ENCODE results near the gene IGSF6.
"Not testable (repeated sequence)": the region's sequence is repeated elsewhere in the genome, so short reads cannot be mapped to it uniquely, and the experiment has no call there.

Gene IGSF6

DNA sequence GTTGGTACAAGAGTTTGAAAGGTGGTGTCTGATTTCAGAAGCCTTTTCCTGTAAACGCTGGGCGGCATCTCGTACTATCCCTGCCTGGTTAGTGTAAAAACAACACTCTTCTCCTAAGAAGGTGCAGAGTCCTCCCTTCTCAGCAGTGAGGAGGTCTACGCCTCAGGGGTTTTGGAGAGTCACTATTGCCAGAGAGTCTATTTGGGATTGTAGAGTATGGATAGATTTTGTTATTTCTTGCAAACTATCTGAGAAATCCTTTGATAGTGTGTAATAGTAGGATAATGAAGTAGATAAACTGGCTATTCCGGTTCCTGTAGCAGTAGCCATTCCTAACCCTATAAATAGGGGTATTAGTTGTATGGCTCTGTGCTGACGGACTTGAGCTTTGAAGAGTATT, 21.5 kb downstream of the IGSF6 start:
- not testable (repeated sequence) for DNase-seq (ENCODE audit: extremely low read depth in 1 of 2, low read depth in 1 of 2)

DNA sequence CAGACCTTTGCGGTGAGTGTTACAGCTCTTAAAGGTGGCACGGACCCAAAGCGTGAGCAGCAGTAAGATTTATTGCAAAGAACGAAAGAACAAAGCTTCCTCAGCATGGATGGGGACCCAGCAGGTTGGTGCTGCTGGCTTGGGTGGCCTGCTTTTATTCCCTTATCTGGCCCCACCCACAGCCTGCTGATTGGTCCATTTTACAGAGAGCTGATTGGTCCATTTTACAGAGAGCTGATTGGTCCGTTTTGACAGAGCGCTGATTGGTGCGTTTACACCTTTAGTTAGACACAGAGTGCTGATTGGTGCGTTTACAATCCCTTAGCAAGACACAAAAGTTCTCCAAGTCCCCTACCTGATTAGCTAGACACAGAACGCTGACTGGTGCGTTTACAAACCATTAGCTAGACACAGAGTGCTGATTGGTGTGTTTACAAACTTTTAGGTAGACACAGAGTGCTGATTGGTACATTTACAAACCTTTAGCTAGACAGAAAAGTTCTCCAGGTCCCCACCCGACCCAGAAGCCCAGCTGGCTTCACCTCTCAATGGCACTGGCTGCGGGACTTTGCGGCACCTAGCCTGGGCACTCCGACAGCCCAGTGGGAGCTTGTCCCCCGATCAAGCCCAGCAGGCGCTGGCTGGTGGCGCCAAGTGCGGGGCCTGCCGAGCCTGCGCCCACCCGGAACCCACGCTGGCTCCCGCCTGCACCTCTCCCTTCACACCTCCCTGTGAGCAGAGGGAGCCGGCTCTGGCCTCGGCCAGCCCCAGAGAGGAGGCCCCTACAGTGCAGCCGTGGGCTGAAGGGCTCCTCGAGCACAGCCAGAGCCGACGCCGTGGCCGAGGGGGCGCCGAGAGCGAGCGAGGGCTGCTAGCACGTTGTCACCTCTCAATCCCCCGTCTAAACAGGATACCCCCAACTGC, 22.5 kb downstream of the IGSF6 start:
- not testable (repeated sequence) for DNase-seq (ENCODE audit: extremely low read depth in 1 of 2, low read depth in 1 of 2)

DNA sequence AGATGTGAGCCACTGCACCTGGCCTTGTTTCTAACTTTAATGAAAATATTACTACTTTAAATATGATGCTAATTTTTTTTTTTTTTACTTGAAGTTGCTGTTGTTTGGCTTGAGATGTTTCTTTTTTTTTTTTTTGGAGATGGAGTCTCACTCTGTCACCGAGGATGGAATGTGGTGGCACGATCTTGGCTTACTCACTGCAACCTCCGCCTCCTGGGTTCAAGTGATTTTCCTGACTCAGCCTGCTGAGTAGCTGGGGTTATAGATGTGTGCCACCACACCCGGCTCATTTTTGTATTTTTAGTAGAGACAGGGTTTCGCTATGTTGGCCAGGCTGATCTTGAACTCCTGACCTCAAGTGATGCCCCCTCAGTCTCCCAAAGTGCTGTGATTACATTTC, 23.6 kb downstream of the IGSF6 start:
- no peak for DNase-seq (ENCODE audit: extremely low read depth in 1 of 2, low read depth in 1 of 2)

DNA sequence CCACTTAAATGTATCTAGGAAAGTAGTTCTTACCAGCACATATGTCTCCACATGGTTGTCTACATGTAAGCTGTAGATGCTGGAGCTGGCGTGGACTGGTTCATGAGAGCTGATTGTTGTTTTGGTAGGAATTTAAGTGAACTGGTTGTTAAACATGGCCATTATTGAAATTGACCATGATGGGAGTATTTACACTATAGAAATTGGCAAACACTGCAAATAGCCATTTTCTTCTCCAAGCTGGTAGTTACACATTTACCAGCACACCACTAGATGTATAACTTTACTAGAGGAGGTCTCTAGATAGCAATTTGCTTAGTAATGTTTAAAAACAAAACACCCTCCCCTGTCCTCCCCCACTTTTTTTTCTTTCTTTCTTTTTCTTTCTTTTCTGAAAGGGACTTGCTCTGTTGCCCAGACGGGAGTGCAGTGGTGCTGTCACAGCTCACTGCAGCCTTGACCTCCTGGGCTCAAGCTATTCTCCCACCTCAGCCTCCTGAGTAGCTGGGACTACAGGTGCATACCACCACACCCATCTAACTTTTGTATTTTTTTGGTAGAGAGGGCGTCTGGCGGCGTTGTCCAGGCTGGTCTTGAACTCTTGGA, 24.2 kb downstream of the IGSF6 start:
- DNase-seq (ENCODE audit: extremely low read depth in 1 of 2, low read depth in 1 of 2): no peak

- DNase-seq (ENCODE audit: extremely low read depth in 1 of 2, low read depth in 1 of 2): no peak
Observed at GRCh38 chr16:21626659-21627277, 25.6 kb downstream of the IGSF6 start.

DNA sequence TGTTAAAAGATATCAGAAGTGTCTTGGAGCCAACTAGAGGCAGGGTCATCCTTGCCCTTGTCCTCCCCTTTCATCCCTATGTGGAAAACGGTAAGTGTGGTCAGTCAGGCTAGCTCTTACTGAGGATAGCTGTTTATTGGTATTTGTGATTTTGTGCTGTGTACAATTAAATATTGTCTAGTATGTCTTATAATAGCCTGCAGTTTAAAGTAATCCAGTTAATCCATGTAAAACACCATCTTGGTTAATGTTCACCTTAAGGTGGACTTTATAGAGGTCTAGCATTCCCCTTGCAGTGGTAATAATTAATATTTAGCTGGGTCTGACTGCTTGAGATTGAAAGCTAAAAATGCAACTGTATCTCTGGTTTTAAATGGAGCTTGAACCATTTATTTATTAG, 27.4 kb downstream of the IGSF6 start:
- DNase-seq (ENCODE audit: extremely low read depth in 1 of 2, low read depth in 1 of 2): no peak

DNA sequence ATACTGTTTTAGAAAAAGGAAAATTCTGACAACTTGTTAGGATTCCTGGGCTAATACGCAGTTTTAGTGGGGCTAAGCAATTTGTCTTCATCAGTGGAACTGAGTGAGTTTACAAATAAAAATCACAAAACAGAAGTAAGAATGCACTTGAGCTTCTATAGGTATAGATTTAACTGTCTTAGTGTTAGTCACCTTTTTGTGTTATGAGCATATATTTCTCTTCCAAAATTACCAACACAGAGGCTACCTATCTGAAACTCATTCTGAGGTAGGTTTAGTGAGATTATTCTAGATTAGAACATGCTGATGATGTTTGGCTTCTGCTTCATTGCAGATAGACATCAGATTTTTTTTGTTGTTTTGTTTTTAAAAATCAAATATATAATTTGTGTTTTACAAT, 29.9 kb downstream of the IGSF6 start:
- no peak for DNase-seq (ENCODE audit: extremely low read depth in 1 of 2, low read depth in 1 of 2)

DNA sequence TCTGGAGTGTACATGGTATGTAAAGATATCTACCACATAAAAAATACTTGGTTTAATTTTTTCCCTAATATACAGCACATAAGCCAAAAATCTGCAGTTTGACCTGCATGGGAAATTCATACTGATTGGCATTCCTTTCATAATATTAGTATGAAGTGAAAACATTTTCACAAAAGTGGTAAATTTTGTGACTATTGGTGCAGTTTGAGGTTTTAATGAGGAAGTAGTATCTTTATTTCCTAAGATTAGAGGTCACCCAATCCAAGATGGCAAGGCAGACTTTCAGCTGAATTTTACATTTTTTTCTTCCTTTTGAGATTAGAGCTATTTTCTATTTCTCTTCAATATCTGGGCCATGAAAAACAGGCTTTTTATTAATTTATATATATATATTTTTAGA, 31.8 kb downstream of the IGSF6 start:
- DNase-seq (ENCODE audit: extremely low read depth in 1 of 2, low read depth in 1 of 2): no peak

DNA sequence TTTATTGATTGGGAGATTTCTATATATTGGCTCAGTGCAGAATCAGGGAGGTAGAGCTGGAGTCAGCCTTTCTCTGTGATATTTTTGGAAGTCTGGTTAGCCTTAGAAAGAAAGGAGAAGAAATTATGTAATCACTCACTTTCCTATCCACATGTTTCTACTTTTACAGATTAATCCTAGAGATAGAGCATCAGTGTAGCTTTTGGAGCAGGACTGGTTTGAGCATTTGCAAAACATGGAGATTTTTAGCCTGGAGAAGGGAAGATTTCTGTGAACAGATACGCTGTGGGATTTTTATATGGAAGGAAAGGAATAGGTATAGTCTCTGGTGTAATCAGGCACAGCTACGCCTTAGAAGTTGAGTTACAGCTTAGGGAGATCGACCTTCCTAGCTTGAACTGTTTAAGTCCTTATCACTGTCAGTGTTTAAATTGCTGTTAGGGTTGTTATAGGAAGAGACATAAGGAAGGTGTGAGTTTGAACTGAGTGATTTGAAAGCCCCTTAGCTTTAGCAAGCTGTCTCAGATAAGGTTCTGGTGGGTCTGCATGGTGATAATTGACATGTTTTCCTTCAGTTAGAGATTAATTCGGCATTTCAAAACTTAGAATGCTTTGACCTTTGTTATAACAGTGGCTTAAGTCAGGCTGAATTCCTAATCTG, 32.5 kb downstream of the IGSF6 start:
- no peak for DNase-seq (ENCODE audit: extremely low read depth in 1 of 2, low read depth in 1 of 2)

DNA sequence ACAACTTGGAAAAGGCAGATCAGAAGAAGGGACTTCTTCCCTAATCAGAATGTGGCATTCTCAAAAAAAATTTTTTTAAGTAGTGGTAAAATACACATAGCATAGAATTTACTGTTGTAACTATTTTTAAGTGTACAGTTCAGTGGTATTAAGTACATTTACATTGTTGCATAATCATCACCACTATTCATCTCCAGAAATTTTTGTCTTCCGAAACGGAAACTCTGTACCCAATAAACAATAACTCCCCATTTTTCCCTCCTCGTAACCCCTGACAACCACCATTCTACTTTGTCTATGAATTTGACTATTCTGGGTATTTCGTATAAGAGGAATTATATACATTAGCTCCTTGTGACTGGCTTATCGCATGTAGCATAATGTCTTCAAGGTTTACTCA, 34.1 kb downstream of the IGSF6 start:
- DNase-seq (ENCODE audit: extremely low read depth in 1 of 2, low read depth in 1 of 2): no peak

DNA sequence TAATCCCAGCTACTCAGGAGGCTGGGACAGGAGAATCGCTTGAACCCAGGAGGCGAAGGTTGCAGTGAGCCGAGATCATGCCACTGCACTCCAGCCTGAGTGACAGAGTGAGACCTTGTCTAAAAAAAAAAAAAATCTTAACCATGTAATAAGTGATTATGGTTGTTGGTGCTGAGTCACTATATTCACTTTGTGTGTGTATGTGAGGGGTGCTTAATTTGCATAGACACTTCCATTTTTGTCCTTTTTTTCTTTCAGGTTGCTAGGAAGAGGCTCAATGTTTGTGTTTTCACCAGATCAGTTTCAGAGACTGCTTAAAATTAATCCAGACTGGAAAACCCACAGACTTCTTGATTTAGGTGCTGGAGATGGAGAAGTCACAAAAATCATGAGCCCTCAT, 34.8 kb downstream of the IGSF6 start:
- no peak for DNase-seq (ENCODE audit: extremely low read depth in 1 of 2, low read depth in 1 of 2)

DNA sequence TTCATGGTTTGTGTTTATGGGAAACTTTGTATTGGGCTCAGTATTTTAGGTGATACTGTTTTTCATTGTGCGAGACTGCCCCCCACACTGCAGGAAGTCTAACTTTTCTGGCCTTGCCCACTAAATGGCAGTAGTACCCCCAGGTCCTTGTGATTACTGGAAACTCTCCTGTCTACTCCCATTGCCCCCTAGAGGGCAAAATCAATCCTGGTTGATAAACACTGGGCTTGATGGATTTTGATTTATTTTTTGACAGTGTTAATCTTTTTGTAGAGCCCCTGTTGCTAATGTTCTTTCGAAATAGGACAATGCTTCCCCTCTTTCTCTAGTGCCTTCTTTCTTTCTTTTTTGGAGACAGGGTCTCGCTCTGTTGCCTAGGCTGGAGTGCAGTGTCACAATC, 37.5 kb downstream of the IGSF6 start:
- DNase-seq (ENCODE audit: extremely low read depth in 1 of 2, low read depth in 1 of 2): no peak

DNA sequence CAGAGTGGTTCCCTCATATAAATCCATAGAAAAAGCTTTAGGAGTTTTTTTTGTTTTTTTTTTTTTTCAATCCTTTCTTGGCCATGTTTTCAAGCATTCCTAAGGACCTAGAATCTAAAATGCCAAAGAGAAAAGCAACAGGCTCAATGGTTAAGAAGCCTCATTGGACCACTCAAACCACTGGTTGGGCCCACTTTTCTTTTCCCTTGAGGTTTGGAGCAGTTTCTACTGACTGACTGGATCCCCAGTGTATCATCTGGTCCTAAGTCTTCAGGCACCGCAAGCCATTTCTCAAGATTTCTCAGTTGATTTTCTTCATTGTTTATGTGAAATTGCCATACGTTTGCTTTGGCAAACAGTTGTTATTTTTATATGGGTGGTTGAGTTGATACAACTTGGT, 38.6 kb downstream of the IGSF6 start:
- DNase-seq (ENCODE audit: extremely low read depth in 1 of 2, low read depth in 1 of 2): no peak

GRCh38 chr16:21613361-21613760, 39.0 kb downstream of the IGSF6 start:
- DNase-seq (ENCODE audit: extremely low read depth in 1 of 2, low read depth in 1 of 2): no peak

- no peak for DNase-seq (ENCODE audit: extremely low read depth in 1 of 2, low read depth in 1 of 2)
Observed at GRCh38 chr16:21611556-21612384, 40.6 kb downstream of the IGSF6 start.

GRCh38 chr16:21611198-21611555, 41.2 kb downstream of the IGSF6 start:
- DNase-seq (ENCODE audit: extremely low read depth in 1 of 2, low read depth in 1 of 2): no peak

GRCh38 chr16:21610766-21611165, 41.6 kb downstream of the IGSF6 start:
- DNase-seq (ENCODE audit: extremely low read depth in 1 of 2, low read depth in 1 of 2): no peak

DNA sequence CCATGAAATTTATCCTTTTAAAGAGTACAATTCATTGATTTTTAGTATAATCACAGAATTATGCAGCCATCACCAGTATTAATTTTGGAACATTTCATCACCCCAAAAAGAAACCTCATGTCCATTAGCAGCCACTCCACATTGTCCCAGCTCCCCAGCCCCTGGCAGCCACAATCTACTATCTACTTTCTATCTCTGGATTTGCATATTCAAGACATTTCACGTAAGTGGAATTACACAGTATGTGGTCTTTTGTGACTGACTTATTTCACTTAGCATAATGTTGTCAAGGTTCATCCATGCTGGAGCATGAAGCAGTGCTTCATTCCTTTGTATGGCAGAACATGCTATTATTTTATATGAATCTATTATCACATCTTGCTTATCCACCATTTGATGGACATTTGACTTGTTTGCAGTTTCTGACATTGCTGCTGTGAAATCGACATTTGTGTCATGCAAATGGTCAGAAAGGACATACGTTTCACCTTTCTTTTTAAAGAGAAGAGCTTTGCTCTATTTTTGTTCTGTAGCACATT, 42.3 kb downstream of the IGSF6 start:
- no peak for DNase-seq (ENCODE audit: extremely low read depth in 1 of 2, low read depth in 1 of 2)

DNA sequence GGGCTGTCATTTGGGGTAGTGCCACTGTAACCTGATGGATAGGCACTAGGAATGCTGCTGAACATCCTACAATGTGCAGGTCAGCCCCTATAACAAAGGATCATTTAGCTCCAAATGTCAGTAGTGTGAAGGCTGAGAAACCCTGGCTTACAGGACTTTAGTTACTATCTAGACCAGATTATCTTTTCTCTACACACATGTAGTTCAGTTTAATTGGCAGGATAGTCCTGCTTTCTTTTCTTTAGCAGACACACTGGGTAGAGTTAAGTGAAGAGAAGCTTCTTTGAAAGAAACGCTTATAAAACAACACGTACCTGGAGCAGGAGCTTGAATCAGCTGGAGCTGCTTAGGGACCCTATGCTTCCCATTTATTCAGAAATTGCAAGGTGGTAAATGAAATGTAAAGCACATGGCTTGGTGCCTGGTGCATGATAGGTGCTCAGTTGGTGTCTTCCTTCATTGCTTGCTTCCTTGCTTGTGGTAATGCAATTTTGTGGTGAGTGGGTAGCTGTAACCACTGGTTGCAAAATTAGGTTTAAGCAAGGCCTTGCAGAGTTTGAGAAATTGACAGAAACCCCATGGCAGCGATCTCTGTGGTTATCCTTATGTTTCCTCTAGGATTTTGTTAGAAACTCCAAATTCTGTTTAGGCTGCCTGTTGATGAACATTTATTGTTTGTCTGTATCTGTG, 43.6 kb downstream of the IGSF6 start:
- no peak for DNase-seq (ENCODE audit: extremely low read depth in 1 of 2, low read depth in 1 of 2)

DNA sequence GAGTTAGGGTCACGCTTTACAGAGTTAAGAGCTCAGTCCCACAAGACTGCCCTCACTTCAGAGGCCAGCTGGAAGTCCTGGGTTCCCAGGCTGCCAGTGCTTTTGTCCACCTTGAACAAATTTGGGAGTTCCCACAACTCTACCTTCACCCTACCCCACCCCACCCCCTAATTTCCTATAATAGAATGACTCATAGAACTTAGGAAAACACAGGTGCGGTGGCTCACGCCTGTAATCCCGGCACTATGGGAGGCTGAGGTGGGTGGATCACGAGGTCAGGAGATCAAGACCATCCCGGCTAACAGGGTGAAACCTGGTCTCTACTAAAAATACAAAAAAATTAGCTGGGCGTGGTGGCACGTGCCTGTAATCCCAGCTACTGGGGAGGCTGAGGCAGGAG, 46.6 kb downstream of the IGSF6 start:
- DNase-seq (ENCODE audit: extremely low read depth in 1 of 2, low read depth in 1 of 2): not testable (repeated sequence)
